Left lobe of liver (tissue), 2 donors: ENCODE data around the gene FMN2. TPM values are rescaled to one million over a fixed set of nuclear protein-coding genes. Genes with fewer than 3 reads are reported as not detected.
"Not testable (repeated sequence)": the region's sequence is repeated elsewhere in the genome, so short reads cannot be mapped to it uniquely, and the experiment has no call there.

Source experiments
- ATAC-seq: fragments of 200-7000 bp; cut with Tn5 transposase; one replicate; pipeline ENCODE4 v1.9.1; 2020; ENCODE audit warnings: mild to moderate bottlenecking, moderate library complexity
- DNase-seq: peaks from one replicate; pipeline ENCODE4 v3.0.0-alpha.2; 2020; ENCODE audit warnings: low spot score
- total RNA-seq: library from RNA; stranded (reverse); gene quantifications from one replicate; pipeline ENCODE4 v1.2.1, GENCODE V29; 2021
- donor health status: DM: no; HTN: no; CAD: no; lungs with moderate emphysema.
- donor health status: DM: no; HTN: yes; CAD: no.

FMN2 gene
- total RNA-seq, 1 donor from 2014 or later: not detected

DNA sequence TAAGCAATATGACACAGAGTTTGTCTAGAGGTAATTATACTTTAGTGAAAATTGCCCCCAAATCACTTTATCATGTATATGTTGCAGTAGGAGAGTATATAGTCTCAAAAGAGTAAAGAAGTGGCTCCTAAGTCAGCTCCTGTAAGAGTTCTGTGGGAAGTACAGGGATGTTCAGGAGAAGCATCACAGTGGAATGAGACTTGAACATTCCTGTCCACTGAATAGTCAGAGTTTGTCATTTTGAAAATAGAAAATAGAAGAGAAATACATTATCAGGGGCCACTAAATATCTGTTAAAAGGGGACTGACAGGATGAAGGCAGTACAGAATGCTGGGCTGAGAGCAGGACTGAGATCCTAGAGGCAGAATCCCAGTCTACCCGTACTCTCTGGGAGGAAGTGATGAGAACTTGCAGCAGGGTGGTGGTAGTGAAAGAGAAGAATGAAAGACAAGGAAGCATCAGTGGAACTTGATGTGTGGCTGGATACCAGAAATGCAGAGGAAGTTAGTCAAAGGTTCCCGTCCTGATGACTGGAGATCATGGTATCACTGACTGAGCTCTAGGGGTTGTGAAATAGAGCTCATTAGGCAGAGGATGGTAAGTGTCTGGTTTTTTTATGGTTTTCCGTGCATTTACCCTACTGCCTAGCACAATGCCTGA, 153.4 kb downstream of the FMN2 start:
- ATAC-seq (no peak), DNase-seq (no peak)

DNA sequence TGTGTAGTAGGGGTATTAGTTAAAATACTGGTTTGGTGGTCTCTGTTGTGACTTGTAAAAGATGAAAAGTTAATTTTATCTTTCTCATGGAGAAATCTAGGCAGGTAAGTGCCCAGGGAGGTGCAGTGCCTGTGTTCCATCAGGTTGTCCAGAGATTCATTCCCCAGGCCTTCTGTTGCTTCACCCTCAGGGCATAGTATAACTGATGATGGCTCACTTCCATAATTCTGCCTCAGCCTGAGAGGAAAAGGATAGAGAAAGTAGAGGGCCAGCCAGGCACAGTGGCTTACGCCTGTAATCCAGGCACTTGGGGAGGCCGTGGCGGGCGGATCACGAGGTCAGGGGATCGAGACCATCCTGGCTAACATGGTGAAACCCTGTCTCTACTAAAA, 153.9 kb downstream of the FMN2 start:
- ATAC-seq (no peak), DNase-seq (no peak)

DNA sequence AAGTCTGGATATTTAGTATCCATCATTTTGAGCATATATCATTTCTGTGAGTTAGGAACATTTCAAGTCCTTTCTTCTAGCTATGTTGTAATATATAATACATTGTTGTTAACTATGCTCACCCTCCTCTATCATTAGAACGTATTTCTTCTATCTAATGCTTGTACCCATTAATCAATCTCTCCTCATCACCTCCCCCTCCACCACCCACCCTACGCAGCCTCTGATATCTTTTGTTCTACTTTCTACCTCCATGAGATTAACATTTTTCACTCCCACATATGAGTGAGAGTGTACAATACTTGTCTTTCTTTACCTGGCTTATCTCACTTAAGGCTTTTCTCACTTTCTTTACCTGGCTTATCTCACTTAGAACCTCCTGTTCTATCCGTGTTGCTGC, 156.2 kb downstream of the FMN2 start:
- ATAC-seq: no peak
- DNase-seq: no peak

DNA sequence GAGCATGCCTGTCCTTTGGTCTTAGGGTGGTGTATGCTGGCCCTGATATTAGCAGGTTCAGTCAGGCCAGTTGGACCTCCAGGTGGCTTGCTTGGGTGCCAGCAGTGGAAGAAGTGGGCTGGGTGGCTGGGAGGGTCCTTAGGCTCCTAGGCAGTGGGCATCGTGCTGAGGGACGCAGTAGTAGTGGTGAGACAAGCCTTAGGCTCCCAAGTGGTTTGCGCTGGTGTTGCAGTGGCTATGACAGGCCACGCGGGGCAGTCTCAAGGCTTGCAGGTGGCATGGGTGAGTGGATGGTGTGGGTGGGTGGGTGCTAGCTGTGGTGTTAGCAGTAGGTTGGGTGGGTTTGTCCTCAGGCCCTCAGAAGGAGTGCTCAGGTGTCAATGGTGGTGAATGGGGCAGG, 162.3 kb downstream of the FMN2 start:
- DNase-seq: no peak
- ATAC-seq: no peak

DNA sequence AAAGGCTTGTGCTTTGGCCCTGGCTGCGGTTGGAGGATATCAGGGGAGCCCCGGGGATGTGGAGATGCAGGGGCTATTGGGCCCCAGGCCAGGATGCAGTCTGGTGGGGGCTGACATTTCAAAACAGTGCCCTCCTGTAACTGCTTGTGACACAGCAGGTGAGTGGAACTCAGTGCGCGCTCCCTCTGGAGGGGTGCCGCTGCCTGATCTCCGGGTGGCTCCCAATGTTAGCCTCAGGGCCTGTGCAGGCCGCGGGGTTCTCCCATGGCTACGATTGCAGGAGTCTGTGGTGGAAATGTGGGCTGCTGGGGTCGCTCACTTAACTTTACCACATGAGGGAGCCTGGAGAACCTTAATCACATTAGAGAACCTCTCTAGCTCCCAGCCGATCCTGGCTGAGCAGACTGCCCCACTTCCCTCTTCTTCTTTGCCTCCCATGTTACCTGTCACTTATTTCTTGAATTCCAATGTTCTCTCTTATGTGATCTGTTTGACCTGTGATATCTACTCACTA, 163.2 kb downstream of the FMN2 start:
- ATAC-seq (no peak), DNase-seq (no peak)

DNA sequence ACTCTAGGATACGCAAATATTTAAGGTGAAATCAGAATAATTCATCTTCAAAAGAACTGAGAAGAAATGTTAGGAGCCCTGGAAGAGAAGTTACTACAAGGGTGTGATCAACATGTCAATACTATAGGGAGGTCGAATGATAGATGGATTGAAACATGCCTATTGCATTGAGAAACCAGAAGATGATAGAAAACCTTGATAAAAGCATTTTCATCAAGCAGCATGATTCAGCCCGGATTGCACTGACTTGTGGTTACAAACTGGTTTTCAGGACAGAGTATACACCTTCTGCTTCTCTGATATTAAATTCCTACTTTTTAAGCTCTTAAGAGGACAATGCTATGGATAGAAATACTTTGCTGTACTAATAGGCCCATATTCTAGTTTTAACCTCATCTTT, 164.2 kb downstream of the FMN2 start:
- no peak for ATAC-seq

DNA sequence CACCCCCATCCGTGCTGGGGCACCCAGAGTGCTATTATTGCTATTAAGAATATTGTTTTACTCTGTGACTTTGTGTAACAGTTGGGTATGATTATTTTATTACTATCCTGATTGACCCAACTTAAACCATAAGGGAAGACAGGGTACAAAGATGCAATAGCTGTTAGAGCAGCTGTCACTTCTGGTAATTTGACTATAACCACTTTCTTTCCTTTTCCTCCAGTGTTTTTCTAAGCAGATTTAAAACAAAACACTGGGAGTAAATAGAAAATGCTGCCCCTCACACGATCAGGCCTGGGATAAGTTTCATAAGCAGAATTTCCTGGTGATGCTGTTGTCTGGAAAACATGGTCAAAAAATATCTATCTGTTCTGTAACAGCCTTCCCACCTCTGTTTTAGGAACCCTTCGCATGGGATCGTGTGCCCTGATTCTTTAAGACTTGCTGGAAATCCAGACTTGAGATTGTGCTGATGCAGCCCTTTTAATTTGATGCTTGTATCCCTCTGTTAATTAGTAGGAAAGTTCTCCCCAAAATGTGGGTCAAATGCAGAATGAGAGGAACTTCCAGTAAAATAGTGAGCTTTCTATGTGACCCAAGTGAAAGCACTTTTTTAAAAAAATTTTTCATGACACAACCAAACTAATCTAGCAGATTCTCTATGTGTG, 165.3 kb downstream of the FMN2 start:
- no peak for DNase-seq

More for the DNA sequence above, 164.2 kb downstream of the FMN2 start:
- no peak for DNase-seq

DNA sequence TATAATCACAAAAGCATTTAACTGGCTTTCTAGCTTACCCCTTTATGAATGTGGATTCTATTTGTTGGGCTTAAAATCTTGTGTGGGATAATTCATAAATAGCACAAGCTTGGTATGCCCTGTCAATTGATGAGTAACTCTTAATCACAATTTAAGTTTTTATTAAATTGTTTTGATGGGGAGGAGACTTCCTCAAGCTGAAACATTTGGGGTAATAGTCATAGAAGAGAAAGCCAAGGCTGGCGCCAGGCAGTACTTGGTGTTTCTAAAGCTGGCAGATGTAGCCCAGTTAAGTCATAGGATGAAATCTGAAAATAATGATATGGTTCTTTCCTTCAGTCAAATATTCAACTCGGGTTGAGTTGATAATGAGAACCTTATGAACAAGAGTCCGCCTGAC, 167.2 kb downstream of the FMN2 start:
- no peak for ATAC-seq
- no peak for DNase-seq

More for the DNA sequence above, 165.3 kb downstream of the FMN2 start:
- ATAC-seq: no peak

DNA sequence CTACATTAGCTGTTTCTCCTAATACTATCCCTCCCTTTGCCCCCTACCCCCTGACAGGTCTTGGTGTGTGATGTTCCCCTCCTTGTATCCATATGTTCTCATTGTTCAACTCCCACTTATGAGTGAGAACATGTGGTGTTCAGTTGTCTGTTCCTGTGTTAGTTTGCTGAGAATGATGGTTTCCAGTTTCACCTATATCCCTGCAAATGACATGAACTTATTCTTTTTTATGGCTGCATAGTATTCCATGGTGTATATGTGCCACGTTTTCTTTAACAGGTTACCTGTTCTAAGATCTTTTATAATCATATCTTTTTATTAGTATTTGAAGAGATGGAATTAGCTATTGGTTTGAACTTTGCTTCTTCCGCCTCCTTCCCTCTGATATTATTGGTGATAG, 172.8 kb downstream of the FMN2 start:
- ATAC-seq, DNase-seq: not testable (repeated sequence)

DNA sequence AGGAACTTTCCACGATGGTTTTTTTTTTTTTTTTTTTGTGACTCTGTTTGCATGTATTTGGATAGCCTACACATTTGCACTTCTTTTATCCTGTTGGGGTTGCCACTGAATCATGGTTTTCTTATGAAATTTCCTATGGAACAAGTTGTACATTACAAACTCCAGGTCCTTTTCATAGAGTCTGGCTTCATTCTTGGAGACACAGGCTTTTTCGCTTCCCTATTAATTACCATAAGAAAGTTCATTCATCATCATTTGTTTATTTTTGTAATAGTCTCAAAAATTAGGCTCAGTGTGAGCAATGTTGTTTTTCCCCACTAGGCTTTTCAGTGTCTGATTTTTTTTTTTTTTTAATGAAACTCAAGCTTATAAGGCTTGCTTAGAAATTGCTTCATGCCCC, 179.4 kb downstream of the FMN2 start:
- DNase-seq (no peak), ATAC-seq (no peak)

DNA sequence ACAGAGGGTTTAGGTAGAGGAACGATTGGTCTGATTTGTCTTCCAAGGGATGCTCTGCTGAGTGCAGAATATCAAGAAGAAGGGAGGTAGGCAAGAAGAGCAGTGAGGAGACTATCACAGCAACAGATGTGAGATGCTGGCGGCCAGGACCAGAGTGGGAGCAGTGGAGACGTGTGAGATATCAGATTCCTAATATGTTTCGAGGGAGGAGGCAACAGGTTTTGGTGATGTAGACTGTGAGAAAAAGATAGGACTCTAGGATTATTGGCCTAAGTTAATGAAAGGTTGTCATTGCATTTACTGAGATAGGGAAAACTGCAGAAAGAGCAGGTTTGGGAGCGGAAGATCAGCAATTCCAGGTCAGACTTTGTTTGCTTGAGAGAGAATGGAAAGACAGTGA, 182.9 kb downstream of the FMN2 start:
- ATAC-seq (no peak), DNase-seq (no peak)

DNA sequence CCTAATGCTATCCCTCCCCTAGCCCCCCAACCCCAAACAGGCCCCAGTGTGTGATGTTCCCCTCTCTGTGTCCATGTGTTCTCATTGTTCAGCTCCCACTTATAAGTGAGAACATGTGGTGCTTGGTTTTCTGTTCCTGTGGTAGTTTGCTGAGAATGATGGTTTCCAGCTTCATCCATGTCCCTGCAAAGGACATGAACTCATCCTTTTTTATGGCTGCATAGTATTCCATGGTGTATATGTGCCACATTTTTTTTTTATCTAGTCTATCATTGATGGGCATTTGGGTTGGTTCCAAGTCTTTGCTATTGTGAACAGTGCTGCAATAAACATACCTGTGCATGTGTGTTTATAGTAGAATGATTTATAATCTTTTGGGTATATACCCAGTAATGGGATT, 183.5 kb downstream of the FMN2 start:
- ATAC-seq, DNase-seq: not testable (repeated sequence)

DNA sequence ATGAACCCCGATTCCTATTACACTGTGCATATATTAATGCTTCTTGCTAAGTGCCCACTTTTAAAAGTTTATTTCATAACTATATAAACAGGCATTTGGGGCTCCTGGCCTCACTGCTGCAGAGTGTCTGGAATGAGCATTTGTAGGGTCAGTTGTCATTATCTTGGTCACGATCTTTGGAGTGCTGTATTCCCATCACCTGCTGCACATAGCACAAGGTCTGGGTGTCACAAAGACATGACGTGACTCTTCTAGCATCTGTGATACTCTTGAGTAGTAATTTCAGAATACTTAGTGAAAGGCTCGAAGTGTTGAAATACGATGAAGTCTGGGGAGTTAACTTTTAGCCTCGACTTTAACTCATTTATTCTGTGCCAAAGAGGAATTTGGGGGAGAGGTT, 186.4 kb downstream of the FMN2 start:
- no peak for ATAC-seq
- no peak for DNase-seq

DNA sequence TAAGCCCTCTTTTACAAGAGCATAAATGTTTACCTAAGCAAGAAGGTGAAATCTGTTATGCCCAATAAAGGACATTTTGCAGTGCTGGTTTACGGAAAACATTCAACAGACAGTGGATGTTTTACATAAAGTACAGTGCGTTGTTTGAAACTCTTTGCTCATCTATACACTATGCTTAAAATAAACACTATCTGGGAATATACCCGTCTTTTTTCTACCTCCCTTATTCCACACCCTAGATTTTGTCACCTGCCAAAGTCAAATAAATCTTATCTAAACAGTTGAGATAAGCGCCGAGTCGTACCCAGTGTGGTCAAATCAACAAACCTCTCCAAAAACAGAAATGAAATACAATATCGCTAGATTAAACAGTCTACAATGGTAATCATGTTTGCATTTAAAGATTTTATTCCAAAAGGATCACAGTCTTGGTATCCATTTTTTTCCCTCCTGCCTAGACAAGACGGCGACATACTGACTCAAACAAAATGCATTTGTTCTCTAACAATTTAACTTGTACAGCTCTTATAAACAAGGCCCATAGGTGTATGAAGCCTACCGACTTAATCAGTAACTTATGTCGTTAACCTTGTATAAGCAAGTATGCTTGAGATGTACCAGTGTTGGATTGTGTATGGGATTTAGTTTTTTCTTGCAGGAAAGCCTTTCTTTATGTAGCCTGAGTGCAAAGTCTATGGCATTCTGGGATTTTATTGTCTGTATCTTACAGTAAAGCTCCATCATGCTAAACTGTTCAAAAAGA, 189.1 kb downstream of the FMN2 start:
- ATAC-seq (no peak), DNase-seq (no peak)

DNA sequence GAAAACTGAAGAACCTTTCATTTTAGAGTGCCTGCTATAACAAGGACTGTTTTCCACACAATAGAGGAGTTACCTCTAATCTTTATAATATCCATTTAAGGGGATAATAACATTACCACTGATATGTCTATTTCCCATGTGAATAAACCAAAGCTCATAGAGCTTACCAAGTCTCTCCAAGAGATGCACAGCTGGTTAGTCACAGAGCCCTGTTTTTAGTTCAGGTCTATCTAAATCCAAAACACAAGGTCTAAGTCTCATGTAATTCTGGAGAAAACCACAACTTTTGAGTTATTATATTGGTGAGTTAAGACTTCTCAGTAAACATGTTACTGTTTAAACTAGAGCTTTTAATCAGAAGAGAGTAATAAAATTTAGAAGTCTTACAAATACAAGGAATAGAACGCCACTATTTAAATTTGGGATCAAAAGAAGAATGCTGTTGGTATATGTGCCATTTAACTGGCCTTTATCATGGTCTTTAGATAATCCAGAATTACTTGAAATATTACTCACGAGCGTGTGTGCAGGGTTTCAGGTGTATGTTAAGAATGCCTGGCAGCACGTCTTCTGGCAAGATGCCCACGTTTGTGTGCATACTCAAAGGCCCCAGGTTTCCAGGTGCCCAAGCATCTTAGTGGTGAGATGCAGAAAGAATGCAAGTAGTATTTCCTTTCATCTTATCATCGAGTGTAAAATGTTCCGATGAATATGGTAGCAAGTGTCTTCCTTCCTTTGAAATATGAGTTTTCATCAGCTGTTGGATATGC, 190.6 kb downstream of the FMN2 start:
- ATAC-seq (no peak), DNase-seq (no peak)

DNA sequence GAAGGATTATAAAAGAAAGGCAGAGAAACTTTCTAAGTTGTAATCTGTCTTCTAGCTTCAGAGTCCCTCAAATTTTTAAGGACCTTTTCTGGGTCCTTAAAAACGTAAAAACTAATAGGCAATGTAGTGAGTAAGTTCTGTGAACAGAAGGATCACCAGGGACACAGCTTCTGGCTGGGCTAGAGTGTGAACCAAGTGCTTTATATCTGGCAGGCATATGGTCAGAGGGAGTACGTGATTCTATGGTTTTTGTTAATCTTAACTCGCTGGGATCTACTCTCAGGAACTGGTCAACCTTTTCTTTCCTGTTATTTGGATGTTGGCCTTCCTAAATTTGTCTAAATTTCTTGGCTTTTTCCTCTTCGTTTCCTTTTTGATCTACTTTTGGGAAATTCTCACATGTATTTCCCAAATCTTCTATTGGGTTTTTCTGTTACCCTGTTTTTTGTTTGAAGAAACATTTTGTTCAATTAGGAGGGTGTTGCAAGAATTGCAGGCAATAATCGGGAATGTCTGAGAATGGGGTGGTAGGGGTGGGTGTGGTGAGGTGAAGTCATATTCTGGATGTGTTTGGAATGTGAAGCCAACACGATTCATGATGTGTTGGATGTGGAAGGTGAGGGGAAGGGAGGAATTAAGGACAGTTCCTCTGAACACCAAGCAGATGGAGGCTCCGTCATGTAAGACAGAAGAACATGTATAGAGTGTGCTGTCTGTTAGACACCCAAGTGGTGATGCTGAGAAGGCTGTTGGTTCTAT, 193.2 kb downstream of the FMN2 start:
- no peak for DNase-seq
- no peak for ATAC-seq

DNA sequence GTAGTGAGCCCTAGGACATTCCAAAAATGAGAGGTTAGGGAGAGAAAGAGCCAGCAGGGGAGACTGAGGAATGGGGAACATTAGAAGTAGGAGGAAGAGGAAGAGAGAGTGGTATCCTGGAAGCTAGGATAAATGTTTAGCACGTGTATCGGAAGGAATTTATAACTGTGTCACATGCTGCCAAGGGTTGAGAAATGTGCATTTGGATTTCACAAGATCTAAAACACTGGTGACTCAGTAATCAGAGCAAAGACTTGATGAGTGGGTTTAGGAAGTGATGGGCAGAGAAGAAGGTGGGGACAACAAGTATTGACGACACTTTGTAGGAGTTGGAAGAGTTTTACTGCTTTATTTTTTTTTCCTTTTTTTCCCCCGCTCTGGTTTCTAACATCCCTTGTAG, 193.9 kb downstream of the FMN2 start:
- DNase-seq (no peak), ATAC-seq (no peak)

DNA sequence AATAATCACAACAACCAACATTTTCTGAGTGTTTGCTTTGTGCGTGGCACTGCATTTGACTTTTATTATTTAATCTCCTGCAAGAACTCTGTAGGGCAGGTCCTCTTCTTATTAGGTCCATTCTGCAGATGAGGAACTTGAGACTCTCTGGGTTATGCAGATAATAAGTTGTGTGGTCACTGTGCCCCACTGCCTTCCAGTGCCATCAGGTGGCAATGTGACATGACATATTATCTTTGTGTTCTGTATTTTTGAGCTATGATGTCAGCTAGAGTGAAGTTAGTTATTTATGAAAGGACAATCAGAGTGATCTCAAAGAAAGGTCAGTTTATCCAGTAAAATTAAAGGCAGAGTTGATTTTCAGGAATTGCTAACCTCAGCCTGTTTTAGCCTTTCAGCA, 196.0 kb downstream of the FMN2 start:
- DNase-seq: no peak
- no peak for ATAC-seq

DNA sequence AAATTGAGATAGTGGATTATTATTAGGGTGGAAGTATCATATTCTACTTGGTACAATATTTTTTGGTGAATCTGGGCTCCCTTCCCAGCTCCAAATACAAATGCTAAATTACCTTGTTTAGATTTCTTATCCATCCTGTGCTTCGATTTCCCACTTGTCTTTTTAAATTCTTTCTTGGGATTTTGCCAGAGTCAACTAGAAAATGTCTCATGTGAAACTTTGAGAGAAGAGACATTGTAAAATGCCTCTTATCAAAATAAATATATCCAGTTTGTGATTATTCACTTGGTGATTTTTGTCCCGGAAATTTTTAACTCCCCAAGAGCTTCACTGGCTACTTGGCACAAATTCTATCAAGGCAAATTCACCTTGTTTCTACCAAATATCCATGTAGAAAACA, 202.0 kb downstream of the FMN2 start:
- no peak for ATAC-seq

DNA sequence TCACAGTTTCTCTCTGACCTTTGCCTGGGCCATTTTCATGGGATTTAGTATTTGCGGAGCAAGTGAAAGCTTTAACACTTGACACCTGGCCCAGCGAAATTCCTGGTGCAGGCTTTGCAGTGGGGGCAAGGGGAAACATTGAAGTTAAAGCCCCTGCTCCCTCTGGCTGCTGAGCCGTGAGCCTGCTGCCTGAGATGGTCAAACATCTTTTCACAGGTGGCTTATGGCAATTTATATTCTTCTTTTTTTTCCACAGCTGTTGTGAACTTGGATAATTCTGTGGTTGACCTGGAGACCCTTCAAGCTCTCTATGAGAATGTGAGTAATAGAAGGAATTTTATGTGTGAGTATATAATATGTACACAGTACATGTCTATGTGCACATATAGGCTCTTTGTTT, 202.9 kb downstream of the FMN2 start:
- ATAC-seq: no peak
- DNase-seq: no peak

More for the DNA sequence above, 202.0 kb downstream of the FMN2 start:
- no peak for DNase-seq
